WTC11 (cell line): ENCODE measurements around the gene DNAH9. TPM values are rescaled to one million over a fixed set of nuclear protein-coding genes. Genes with fewer than 3 reads are reported as not detected.

Experiments
- ATAC-seq: fragments of 200-7000 bp; cut with Tn5 transposase; 2 replicates; pipeline ENCODE4 v1.10.0; 2021; ENCODE audit warnings: mild to moderate bottlenecking, moderate library complexity
- CTCF ChIA-PET: fragments of 300-600 bp; sonication (Branson Sonifier 250); formaldehyde crosslinking; loops from one replicate; lab custom pipeline; 2021; ENCODE audit warnings: antibody characterized with exemption; lab: Charles Lee
- POLR2A ChIA-PET: fragments of 350-600 bp; sonication (Branson Sonifier 250); formaldehyde crosslinking; loops from one replicate; lab custom pipeline; 2021; ENCODE audit warnings: antibody characterized with exemption; lab: Charles Lee
- DNase-seq: peaks from one replicate; pipeline ENCODE4 v3.0.0; 2021; ENCODE audit warnings: low spot score
- H3K27ac Mint-ChIP-seq: 2 replicates; pipeline ENCODE4 v1.8.0; 2021; ENCODE audit warnings: mixed read lengths
- H3K27me3 Mint-ChIP-seq: 2 replicates; pipeline ENCODE4 v1.8.0; 2021; ENCODE audit warnings: low read depth, mild to moderate bottlenecking, moderate library complexity, mixed read lengths
- H3K36me3 Mint-ChIP-seq: 2 replicates; pipeline ENCODE4 v1.8.0; 2021; ENCODE audit warnings: mixed read lengths
- H3K4me1 Mint-ChIP-seq: 2 replicates; pipeline ENCODE4 v1.8.0; 2022; ENCODE audit warnings: mixed read lengths
- H3K4me3 Mint-ChIP-seq: 2 replicates; pipeline ENCODE4 v1.8.0; 2021; ENCODE audit warnings: mild to moderate bottlenecking, moderate library complexity, mixed read lengths
- H3K9me3 Mint-ChIP-seq: 2 replicates; pipeline ENCODE4 v1.8.0; 2021; ENCODE audit warnings: mixed read lengths
- CBFB ChIP-seq: sonication (generic); formaldehyde crosslinking; IDR thresholded peaks from 2 replicates; pipeline ENCODE4 v1.8.1; 2022; ENCODE audit warnings: mild to moderate bottlenecking, low read depth, missing genetic modification reagents
- FOXJ3 ChIP-seq: sonication (generic); formaldehyde crosslinking; IDR thresholded peaks from 2 replicates; pipeline ENCODE4 v1.9.0; 2021; ENCODE audit warnings: missing genetic modification reagents, mild to moderate bottlenecking, borderline replicate concordance
- FOXK1 ChIP-seq: sonication (generic); formaldehyde crosslinking; IDR thresholded peaks from 2 replicates; pipeline ENCODE4 v1.8.0; 2022; ENCODE audit warnings: mild to moderate bottlenecking, moderate library complexity, missing genetic modification reagents
- FOXP1 ChIP-seq: sonication (generic); formaldehyde crosslinking; IDR thresholded peaks from 2 replicates; pipeline ENCODE4 v1.8.0; 2022; ENCODE audit warnings: missing genetic modification reagents, mild to moderate bottlenecking, moderate library complexity, borderline replicate concordance
- GABPB1 ChIP-seq: sonication (generic); formaldehyde crosslinking; IDR thresholded peaks from 2 replicates; pipeline ENCODE4 v1.8.1; 2023; ENCODE audit warnings: mild to moderate bottlenecking, missing genetic modification reagents
- GRHL2 ChIP-seq: fragments of 250-450 bp; sonication (Bioruptor Pico); IDR thresholded peaks from 2 replicates; pipeline ENCODE4 v1.8.0; 2022; ENCODE audit warnings: mild to moderate bottlenecking, moderate library complexity; ENCODE audit not compliant: insufficient replicate concordance, severe bottlenecking
- JAZF1 ChIP-seq: fragments of 250-450 bp; sonication (Bioruptor Pico); IDR thresholded peaks from 2 replicates; pipeline ENCODE4 v1.9.0; 2021; ENCODE audit warnings: moderate library complexity, mild to moderate bottlenecking, inconsistent platforms
- MYBL2 ChIP-seq: sonication (generic); formaldehyde crosslinking; IDR thresholded peaks from 2 replicates; pipeline ENCODE4 v1.8.1; 2023; ENCODE audit warnings: mild to moderate bottlenecking, moderate library complexity, missing genetic modification reagents
- OVOL2 ChIP-seq: fragments of 250-450 bp; sonication (Bioruptor Pico); IDR thresholded peaks from 2 replicates; pipeline ENCODE4 v1.9.0; 2021; ENCODE audit warnings: mild to moderate bottlenecking, borderline replicate concordance
- PRDM15 ChIP-seq: sonication (generic); formaldehyde crosslinking; IDR thresholded peaks from 2 replicates; pipeline ENCODE4 v1.8.0; 2022; ENCODE audit warnings: missing genetic modification reagents
- SOX15 ChIP-seq: fragments of 250-450 bp; sonication (Bioruptor Pico); IDR thresholded peaks from 2 replicates; pipeline ENCODE4 v1.9.0; 2021; ENCODE audit warnings: mild to moderate bottlenecking
- STAT6 ChIP-seq: sonication (generic); formaldehyde crosslinking; conservative IDR thresholded peaks from 2 replicates; pipeline ENCODE4 v1.8.1; 2023; ENCODE audit warnings: mild to moderate bottlenecking, low read depth, missing genetic modification reagents, moderate library complexity
- TCF7 ChIP-seq: sonication (generic); formaldehyde crosslinking; IDR thresholded peaks from 2 replicates; pipeline ENCODE4 v1.8.0; 2022; ENCODE audit warnings: mild to moderate bottlenecking, low read depth, missing genetic modification reagents, moderate library complexity
- TEAD1 ChIP-seq: sonication (generic); formaldehyde crosslinking; IDR thresholded peaks from 2 replicates; pipeline ENCODE4 v1.8.0; 2022; ENCODE audit warnings: mild to moderate bottlenecking, missing genetic modification reagents
- TEAD4 ChIP-seq: sonication (generic); formaldehyde crosslinking; IDR thresholded peaks from 2 replicates; pipeline ENCODE4 v1.8.0; 2022; ENCODE audit warnings: mild to moderate bottlenecking, missing genetic modification reagents
- ZMAT4 ChIP-seq: fragments of 250-450 bp; sonication (Bioruptor Pico); IDR thresholded peaks from 2 replicates; pipeline ENCODE4 v1.9.0; 2021; ENCODE audit warnings: mild to moderate bottlenecking
- ZNF138 ChIP-seq: sonication (generic); formaldehyde crosslinking; conservative IDR thresholded peaks from 2 replicates; pipeline ENCODE4 v1.8.1; 2022; ENCODE audit warnings: mild to moderate bottlenecking, moderate library complexity, missing genetic modification reagents
- ZNF219 ChIP-seq: sonication (generic); formaldehyde crosslinking; IDR thresholded peaks from 2 replicates; pipeline ENCODE4 v1.8.0; 2023; ENCODE audit warnings: missing genetic modification reagents, mild to moderate bottlenecking, borderline replicate concordance
- ZNF232 ChIP-seq: sonication (generic); formaldehyde crosslinking; IDR thresholded peaks from 2 replicates; pipeline ENCODE4 v1.8.0; 2022; ENCODE audit warnings: mild to moderate bottlenecking, missing genetic modification reagents
- total RNA-seq: library from RNA; stranded (reverse); gene quantifications from 3 replicates; pipeline ENCODE4 v1.2.3, GENCODE V29; 2021
- TF ChIP-seq, protein P1 (sequence below): sonication (generic); formaldehyde crosslinking; IDR thresholded peaks from 2 replicates; pipeline ENCODE4 v1.8.0; 2022; ENCODE audit warnings: mild to moderate bottlenecking, missing genetic modification reagents

DNAH9 gene
- total RNA-seq, 1 experiment from 2014 or later, result 0.31 TPM

- ATAC-seq (no peak), DNase-seq (no peak)
- ChIA-PET CTCF (no interaction called here), POLR2A (no interaction called here)
- TF ChIP-seq TEAD4 (CRISPR knock-in tag) (no peak), GRHL2 (no peak), MYBL2 (CRISPR knock-in tag) (no peak), TEAD1 (CRISPR knock-in tag) (no peak), STAT6 (CRISPR knock-in tag) (no peak), FOXP1 (no peak), CBFB (CRISPR knock-in tag) (no peak), ZNF232 (CRISPR knock-in tag) (no peak), SOX15 (CRISPR knock-in tag) (no peak), GABPB1 (no peak), FOXJ3 (CRISPR knock-in tag) (no peak), TCF7 (CRISPR knock-in tag) (no peak), OVOL2 (CRISPR knock-in tag) (no peak), FOXK1 (CRISPR knock-in tag) (no peak), ZNF219 (CRISPR knock-in tag) (no peak), ZNF138 (CRISPR knock-in tag) (no peak), ZMAT4 (CRISPR knock-in tag) (no peak), PRDM15 (CRISPR knock-in tag) (no peak), JAZF1 (CRISPR knock-in tag) (no peak)
- TF ChIP-seq, protein P1, sequence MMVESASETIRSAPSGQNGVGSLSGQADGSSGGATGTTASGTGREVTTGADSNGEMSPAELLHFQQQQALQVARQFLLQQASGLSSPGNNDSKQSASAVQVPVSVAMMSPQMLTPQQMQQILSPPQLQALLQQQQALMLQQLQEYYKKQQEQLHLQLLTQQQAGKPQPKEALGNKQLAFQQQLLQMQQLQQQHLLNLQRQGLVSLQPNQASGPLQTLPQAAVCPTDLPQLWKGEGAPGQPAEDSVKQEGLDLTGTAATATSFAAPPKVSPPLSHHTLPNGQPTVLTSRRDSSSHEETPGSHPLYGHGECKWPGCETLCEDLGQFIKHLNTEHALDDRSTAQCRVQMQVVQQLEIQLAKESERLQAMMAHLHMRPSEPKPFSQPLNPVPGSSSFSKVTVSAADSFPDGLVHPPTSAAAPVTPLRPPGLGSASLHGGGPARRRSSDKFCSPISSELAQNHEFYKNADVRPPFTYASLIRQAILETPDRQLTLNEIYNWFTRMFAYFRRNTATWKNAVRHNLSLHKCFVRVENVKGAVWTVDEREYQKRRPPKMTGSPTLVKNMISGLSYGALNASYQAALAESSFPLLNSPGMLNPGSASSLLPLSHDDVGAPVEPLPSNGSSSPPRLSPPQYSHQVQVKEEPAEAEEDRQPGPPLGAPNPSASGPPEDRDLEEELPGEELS (CRISPR knock-in tag), result no peak
- Mint-ChIP-seq H3K36me3 (peaks cover 17% of the 10 kb centered on the region), H3K4me3 (no peak overlapping the region), H3K4me1 (no peaks in the 10 kb centered on the region), H3K27me3 (no peaks in the 10 kb centered on the region; the same call in 1 of the 2 replicates), H3K9me3 (peaks cover 49% of the 10 kb centered on the region), H3K27ac (no peak overlapping the region)
These were observed 197.6 kb downstream of the DNAH9 start for GRCh38 chr17:11795906-11796305.
